ENCODE data around the gene PCOLCE2.

Gene PCOLCE2

GRCh38 chr3:142777927-142778326, 111.0 kb downstream of the PCOLCE2 start:
- no peak for DNase-seq (ENCODE audit: low spot score)
- H3K4me3 ChIP-seq, result no peak overlapping the region
- TF ChIP-seq, protein P1, sequence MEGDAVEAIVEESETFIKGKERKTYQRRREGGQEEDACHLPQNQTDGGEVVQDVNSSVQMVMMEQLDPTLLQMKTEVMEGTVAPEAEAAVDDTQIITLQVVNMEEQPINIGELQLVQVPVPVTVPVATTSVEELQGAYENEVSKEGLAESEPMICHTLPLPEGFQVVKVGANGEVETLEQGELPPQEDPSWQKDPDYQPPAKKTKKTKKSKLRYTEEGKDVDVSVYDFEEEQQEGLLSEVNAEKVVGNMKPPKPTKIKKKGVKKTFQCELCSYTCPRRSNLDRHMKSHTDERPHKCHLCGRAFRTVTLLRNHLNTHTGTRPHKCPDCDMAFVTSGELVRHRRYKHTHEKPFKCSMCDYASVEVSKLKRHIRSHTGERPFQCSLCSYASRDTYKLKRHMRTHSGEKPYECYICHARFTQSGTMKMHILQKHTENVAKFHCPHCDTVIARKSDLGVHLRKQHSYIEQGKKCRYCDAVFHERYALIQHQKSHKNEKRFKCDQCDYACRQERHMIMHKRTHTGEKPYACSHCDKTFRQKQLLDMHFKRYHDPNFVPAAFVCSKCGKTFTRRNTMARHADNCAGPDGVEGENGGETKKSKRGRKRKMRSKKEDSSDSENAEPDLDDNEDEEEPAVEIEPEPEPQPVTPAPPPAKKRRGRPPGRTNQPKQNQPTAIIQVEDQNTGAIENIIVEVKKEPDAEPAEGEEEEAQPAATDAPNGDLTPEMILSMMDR (IDR thresholded peaks at IDR 0.05), result no peak
- no peak overlapping the region for H3K27ac ChIP-seq

DNA sequence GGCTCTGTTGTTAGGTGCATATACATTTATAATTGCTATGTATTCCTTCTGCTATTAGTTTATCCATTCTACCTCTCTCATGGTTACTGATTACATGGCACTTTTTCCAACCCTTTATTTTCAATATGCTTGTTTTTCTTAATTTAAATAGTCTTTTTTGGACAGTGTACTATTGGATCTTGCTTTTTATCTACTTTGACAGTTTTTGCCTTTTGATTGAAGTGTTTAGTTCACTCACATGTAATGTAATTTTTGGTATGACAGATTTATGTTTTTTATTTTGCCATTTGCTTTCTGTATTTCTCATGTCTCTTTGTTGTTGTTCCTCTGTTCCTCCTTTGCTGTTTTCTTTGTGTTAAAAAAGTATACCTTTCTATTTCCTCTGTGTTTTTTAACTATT, 120.5 kb downstream of the PCOLCE2 start:
- Histone ChIP-seq H3K27ac (no peak overlapping the region), H3K4me3 (no peak overlapping the region)
- TF ChIP-seq, protein P1 (IDR thresholded peaks at IDR 0.05), result no peak
- DNase-seq (ENCODE audit: low spot score), result no peak

All from coronary artery (tissue), 2 donors.